Lower leg skin (tissue), 3 donors: ENCODE results near the gene SLC5A9.

ENCODE experiments used
- CTCF ChIP-seq, 3 donors: fragments of 450-650 bp; IDR thresholded peaks; one replicate each; pipeline ENCODE4 v1.5.1; 2016; ENCODE audit warnings: antibody characterized with exemption in 3 of 3, mild to moderate bottlenecking in 3 of 3, moderate library complexity in 2 of 3
- POLR2A ChIP-seq, 2 donors: fragments of 450-650 bp; IDR thresholded peaks; one replicate each; pipeline ENCODE4 v1.6.1; 2016 to 2017; ENCODE audit warnings: antibody characterized with exemption in 2 of 2, mild to moderate bottlenecking in 1 of 2, moderate library complexity in 1 of 2

GRCh38 chr1:48207536-48208075 is 14.9 kb upstream of the SLC5A9 start:
- TF ChIP-seq CTCF (IDR thresholded peaks at IDR 0.05) (no peak), POLR2A (IDR thresholded peaks at IDR 0.05) (no peak)
